Heart left ventricle (tissue), 13 donors: ENCODE data around the gene RNF17.

Source experiments
- CTCF ChIP-seq, 12 donors: fragments of 200-600 bp; sonication (generic) in 4 of 12; IDR thresholded peaks; one replicate each; pipeline versions ENCODE4 v1.5.0 to v1.8.0; 2018 to 2022; ENCODE audit warnings: antibody characterized with exemption in 12 of 12, mild to moderate bottlenecking in 5 of 12
- POLR2A ChIP-seq, 2 donors: fragments of 450-650 bp; IDR thresholded peaks; one replicate each; pipeline ENCODE4 v1.6.1; 2017; ENCODE audit warnings: antibody characterized with exemption in 2 of 2, mild to moderate bottlenecking in 2 of 2, moderate library complexity in 2 of 2
- donor health status: ischemic (EF 13 %, LVEDD 7.1; RV severe dilation, severe dysfunction).
- donor health status: DM: no; HTN: yes; CAD: no.
- donor health status: DM: no; HTN: no; CAD: no.
- donor health status: ischemic (EF 25% LVEDD 6.9; RV normal size, moderate dysfunction).
- donor health status: ischemic (EF 25% LVEDD 5.7; RV mildly dilated, moderate dysfunction).
- donor health status: ischemic (EF 35%, LVEDD 5.7; RV mildly dilated, moderate dysfunction).
- donor health status: nonischemic (EF 11% LVEDD 7.7; RV severe dilation, severe dysfunction).
- donor health status: DM: yes; HTN: yes; CAD: no.
- donor health status: PGD.
- donor health status: ischemic (EF 29% LVEDD 5.4; RV normal size, mild dysfunction).
- donor health status: nonischemic (EF 23%, LVEDD 6.1; RV moderate dilation, normal function).

DNA sequence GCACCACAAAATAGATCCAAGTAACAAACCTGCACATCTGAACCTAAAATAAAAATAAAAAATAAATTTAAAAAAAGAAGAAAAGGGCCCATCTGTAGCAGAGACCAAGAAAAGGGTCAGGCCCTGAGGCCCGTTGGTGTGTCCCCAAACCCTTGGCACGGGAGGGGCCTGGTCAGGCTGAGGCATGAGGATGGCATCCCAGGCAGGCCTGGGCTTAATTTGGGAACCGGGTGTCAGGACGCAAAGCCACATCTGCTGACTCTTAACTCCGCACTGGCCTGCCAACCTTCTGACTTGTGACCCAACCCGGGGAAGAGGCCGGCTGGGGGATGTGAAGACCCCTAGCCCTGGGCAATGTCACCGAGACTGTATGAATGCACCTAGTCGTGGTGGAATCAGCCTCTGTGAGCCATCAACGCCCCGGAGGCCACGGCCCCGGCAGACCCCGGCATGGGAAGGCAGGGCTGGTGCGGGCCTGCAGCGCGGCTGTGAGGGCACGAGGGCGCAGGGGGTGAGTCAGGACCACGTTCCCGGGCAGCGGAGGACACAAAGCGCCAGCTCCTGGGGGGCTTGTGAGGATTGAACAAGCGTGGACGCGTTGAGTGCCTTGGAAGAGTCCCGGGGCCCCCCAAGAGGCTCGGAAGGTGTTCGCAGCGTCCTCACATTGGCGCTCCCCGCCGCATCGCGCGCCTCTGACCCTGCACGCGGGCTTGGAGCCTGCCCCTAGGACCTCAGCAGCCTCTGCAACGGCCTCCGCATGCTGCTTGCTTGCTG lies 45.6 kb upstream of the RNF17 start:
- TF ChIP-seq CTCF (IDR thresholded peaks at IDR 0.05), result no peak
- TF ChIP-seq POLR2A (IDR thresholded peaks at IDR 0.05), result no peak
